WTC11 (cell line): ENCODE measurements around the gene RGS6.

ENCODE experiments used
- ATF6 ChIP-seq: sonication (generic); formaldehyde crosslinking; IDR thresholded peaks from 2 replicates; pipeline ENCODE4 v1.8.1; 2023; ENCODE audit warnings: mild to moderate bottlenecking, missing genetic modification reagents
- FOXP1 ChIP-seq: sonication (generic); formaldehyde crosslinking; IDR thresholded peaks from 2 replicates; pipeline ENCODE4 v1.8.0; 2022; ENCODE audit warnings: missing genetic modification reagents, mild to moderate bottlenecking, moderate library complexity, borderline replicate concordance
- IRF2 ChIP-seq: sonication (generic); formaldehyde crosslinking; IDR thresholded peaks from 2 replicates; pipeline ENCODE4 v1.8.0; 2022; ENCODE audit warnings: low read depth, missing genetic modification reagents, borderline replicate concordance
- NFE2L1 ChIP-seq: sonication (generic); formaldehyde crosslinking; IDR thresholded peaks from 2 replicates; pipeline ENCODE4 v1.8.1; 2023; ENCODE audit warnings: missing genetic modification reagents
- TEAD4 ChIP-seq: sonication (generic); formaldehyde crosslinking; IDR thresholded peaks from 2 replicates; pipeline ENCODE4 v1.8.0; 2022; ENCODE audit warnings: mild to moderate bottlenecking, missing genetic modification reagents
- TP53 ChIP-seq: sonication (generic); formaldehyde crosslinking; IDR thresholded peaks from 2 replicates; pipeline ENCODE4 v1.8.1; 2023; ENCODE audit warnings: mild to moderate bottlenecking, missing genetic modification reagents
- ZNF317 ChIP-seq: sonication (generic); formaldehyde crosslinking; IDR thresholded peaks from 2 replicates; pipeline ENCODE4 v1.8.1; 2023; ENCODE audit warnings: low read depth, mild to moderate bottlenecking, moderate library complexity, missing genetic modification reagents, borderline replicate concordance
- TF ChIP-seq, protein P1 (sequence below): fragments of 200-600 bp; IDR thresholded peaks from 2 replicates; pipeline ENCODE4 v1.8.0; 2022; ENCODE audit warnings: antibody characterized with exemption
- TF ChIP-seq, protein P2 (sequence below): sonication (generic); formaldehyde crosslinking; IDR thresholded peaks from 2 replicates; pipeline ENCODE4 v1.8.0; 2022; ENCODE audit warnings: mild to moderate bottlenecking, missing genetic modification reagents
- TF ChIP-seq, protein P3 (sequence below): sonication (generic); formaldehyde crosslinking; IDR thresholded peaks from 2 replicates; pipeline ENCODE4 v1.8.0; 2023; ENCODE audit warnings: missing genetic modification reagents
- TF ChIP-seq, protein P4 (sequence below): sonication (generic); formaldehyde crosslinking; IDR thresholded peaks from 2 replicates; pipeline ENCODE4 v1.8.0; 2023; ENCODE audit warnings: missing genetic modification reagents, mild to moderate bottlenecking, borderline replicate concordance

GRCh38 chr14:72423957-72424356 lies 491.7 kb downstream of the RGS6 start:
- TF ChIP-seq, protein P1, sequence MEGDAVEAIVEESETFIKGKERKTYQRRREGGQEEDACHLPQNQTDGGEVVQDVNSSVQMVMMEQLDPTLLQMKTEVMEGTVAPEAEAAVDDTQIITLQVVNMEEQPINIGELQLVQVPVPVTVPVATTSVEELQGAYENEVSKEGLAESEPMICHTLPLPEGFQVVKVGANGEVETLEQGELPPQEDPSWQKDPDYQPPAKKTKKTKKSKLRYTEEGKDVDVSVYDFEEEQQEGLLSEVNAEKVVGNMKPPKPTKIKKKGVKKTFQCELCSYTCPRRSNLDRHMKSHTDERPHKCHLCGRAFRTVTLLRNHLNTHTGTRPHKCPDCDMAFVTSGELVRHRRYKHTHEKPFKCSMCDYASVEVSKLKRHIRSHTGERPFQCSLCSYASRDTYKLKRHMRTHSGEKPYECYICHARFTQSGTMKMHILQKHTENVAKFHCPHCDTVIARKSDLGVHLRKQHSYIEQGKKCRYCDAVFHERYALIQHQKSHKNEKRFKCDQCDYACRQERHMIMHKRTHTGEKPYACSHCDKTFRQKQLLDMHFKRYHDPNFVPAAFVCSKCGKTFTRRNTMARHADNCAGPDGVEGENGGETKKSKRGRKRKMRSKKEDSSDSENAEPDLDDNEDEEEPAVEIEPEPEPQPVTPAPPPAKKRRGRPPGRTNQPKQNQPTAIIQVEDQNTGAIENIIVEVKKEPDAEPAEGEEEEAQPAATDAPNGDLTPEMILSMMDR: no peak
- TF ChIP-seq, protein P2, sequence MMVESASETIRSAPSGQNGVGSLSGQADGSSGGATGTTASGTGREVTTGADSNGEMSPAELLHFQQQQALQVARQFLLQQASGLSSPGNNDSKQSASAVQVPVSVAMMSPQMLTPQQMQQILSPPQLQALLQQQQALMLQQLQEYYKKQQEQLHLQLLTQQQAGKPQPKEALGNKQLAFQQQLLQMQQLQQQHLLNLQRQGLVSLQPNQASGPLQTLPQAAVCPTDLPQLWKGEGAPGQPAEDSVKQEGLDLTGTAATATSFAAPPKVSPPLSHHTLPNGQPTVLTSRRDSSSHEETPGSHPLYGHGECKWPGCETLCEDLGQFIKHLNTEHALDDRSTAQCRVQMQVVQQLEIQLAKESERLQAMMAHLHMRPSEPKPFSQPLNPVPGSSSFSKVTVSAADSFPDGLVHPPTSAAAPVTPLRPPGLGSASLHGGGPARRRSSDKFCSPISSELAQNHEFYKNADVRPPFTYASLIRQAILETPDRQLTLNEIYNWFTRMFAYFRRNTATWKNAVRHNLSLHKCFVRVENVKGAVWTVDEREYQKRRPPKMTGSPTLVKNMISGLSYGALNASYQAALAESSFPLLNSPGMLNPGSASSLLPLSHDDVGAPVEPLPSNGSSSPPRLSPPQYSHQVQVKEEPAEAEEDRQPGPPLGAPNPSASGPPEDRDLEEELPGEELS (CRISPR knock-in tag): no peak
- TF ChIP-seq, protein P3, sequence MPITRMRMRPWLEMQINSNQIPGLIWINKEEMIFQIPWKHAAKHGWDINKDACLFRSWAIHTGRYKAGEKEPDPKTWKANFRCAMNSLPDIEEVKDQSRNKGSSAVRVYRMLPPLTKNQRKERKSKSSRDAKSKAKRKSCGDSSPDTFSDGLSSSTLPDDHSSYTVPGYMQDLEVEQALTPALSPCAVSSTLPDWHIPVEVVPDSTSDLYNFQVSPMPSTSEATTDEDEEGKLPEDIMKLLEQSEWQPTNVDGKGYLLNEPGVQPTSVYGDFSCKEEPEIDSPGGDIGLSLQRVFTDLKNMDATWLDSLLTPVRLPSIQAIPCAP (CRISPR knock-in tag): no peak
- TF ChIP-seq NFE2L1 (CRISPR knock-in tag) (no peak), FOXP1 (CRISPR knock-in tag) (no peak), TEAD4 (no peak), ATF6 (CRISPR knock-in tag) (no peak), TP53 (CRISPR knock-in tag) (no peak), ZNF317 (CRISPR knock-in tag) (no peak), IRF2 (no peak)
- TF ChIP-seq, protein P4, sequence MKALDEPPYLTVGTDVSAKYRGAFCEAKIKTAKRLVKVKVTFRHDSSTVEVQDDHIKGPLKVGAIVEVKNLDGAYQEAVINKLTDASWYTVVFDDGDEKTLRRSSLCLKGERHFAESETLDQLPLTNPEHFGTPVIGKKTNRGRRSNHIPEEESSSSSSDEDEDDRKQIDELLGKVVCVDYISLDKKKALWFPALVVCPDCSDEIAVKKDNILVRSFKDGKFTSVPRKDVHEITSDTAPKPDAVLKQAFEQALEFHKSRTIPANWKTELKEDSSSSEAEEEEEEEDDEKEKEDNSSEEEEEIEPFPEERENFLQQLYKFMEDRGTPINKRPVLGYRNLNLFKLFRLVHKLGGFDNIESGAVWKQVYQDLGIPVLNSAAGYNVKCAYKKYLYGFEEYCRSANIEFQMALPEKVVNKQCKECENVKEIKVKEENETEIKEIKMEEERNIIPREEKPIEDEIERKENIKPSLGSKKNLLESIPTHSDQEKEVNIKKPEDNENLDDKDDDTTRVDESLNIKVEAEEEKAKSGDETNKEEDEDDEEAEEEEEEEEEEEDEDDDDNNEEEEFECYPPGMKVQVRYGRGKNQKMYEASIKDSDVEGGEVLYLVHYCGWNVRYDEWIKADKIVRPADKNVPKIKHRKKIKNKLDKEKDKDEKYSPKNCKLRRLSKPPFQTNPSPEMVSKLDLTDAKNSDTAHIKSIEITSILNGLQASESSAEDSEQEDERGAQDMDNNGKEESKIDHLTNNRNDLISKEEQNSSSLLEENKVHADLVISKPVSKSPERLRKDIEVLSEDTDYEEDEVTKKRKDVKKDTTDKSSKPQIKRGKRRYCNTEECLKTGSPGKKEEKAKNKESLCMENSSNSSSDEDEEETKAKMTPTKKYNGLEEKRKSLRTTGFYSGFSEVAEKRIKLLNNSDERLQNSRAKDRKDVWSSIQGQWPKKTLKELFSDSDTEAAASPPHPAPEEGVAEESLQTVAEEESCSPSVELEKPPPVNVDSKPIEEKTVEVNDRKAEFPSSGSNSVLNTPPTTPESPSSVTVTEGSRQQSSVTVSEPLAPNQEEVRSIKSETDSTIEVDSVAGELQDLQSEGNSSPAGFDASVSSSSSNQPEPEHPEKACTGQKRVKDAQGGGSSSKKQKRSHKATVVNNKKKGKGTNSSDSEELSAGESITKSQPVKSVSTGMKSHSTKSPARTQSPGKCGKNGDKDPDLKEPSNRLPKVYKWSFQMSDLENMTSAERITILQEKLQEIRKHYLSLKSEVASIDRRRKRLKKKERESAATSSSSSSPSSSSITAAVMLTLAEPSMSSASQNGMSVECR (CRISPR knock-in tag): no peak
